NCI-H128 (cell line): ENCODE measurements around the gene CIAO2B.

Experiments used
- DNase-seq: peaks from one replicate; lab custom pipeline; 2025; ENCODE audit not compliant: unreplicated experiment; lab: John Stamatoyannopoulos, UW

CIAO2B gene

GRCh38 chr16:66920924-66921680, 13.1 kb downstream of the CIAO2B start:
- no peak for DNase-seq

GRCh38 chr16:66920299-66920590, 14.0 kb downstream of the CIAO2B start:
- no peak for DNase-seq

GRCh38 chr16:66919569-66920298, 14.5 kb downstream of the CIAO2B start:
- no peak for DNase-seq

DNA sequence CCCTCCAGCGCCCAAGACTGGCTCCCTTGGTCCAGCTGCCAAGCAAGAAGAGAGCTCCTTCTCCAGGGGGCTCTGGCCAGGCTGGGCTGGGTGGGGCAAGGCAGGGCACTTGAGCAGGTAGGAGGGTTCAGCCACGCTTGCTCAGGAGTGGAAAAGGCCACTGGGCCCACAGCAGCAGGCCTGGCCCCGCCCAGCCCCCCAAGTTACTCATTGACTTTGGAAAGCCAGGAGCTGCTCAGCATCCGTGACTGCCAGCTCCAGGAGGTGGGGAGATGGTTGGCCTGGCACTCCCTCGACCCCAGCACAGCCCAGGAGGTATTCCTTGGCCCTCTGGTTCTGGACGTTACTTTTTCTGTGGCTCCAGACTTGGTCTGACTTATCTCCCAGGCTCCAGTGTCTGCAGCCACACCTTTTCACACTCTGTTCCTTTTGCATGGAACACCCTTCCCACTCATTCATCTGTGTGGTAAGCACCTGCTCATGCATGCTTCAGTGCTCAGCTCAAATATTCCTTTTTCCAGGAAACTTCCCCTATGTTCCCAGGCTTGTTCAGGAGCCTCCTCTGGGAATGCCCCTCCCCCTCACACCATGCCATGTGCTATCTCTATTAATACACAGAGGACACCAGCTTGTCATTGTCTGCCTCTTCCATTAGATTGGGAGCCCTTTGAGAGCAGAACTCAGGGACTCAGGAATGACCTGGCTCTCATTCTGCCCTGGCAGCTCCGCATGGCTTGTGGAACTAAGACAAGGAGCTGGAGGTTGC, 15.2 kb downstream of the CIAO2B start, which contains the start of gene CDH16:
CDH16 (minus strand) TSS at position 83 of the 766 bp plus-strand sequence. CDS start 820 bp downstream, outside the sequence.
- DNase-seq = no peak

GRCh38 chr16:66918355-66918754, 15.8 kb downstream of the CIAO2B start:
- DNase-seq = no peak

DNA sequence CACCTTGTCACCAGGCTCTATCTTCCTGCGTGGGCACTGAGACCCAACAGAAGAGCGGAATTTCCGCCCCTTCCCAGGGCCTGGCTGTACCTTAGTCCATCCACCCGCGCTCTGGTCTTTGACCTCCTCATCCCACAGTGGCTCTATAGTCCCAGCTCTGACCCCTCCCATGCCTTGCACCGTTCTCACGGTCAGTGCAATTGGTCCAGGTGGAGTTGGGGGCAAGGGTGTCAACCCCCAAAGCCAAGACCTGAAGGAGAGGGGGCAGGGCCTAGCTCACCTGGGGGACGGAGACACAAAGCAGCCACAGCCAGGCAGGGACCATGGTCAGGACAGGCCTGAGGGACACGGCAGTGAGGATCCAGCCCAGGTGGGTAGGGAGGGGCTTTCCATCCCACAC, 16.5 kb downstream of the CIAO2B start:
- DNase-seq = no peak

GRCh38 chr16:66916518-66916917, 17.7 kb downstream of the CIAO2B start:
- DNase-seq = no peak

DNA sequence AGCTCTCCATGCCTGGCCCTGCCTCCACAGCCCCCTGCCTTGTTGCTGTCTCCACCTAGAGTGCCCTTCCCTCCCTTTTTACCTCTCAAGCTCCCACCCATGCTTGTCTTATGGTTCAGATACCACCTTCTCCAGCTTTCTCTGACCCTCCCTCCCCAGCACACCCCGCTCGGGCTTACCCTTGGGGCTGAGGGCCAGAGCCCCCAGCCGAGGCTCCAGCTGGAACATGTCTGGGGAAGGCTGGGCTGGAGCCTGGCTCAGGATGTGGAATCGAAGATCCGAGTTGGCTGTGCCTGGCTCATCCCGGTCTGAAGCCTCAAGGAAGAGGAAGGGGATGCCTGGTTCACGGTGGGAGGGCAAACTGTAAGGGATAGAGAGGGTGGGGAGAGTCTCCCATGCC, 19.2 kb downstream of the CIAO2B start:
- no peak for DNase-seq

- no peak for DNase-seq
Observed at GRCh38 chr16:66914541-66914940, 19.7 kb downstream of the CIAO2B start.

GRCh38 chr16:66913711-66914110, 20.5 kb downstream of the CIAO2B start:
- no peak for DNase-seq

GRCh38 chr16:66913081-66913480, 21.1 kb downstream of the CIAO2B start:
- no peak for DNase-seq

DNA sequence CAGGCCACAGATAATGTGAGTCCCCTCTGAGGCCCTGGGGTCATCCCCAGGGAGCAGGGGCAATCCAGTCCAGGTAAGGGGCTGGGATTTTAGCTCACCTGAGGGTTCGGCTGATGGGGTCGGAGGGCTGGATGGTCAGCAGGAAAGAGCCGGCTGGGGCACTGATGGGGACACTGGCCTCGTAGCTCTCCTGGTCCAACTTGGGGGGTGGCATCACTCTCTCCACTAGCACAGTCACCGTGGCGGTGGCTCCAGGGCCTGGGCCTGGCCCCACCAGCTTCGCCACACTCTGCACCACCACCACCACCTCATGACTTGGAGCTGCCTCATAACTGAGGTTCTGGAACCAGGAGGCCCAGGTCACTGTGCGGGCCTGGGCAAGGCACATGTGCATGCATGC, 22.4 kb downstream of the CIAO2B start:
- no peak for DNase-seq

- DNase-seq = no peak
Observed at GRCh38 chr16:66911112-66911511, 23.1 kb downstream of the CIAO2B start.

- DNase-seq = no peak
Observed at GRCh38 chr16:66910175-66910940, 23.8 kb downstream of the CIAO2B start.

- DNase-seq = no peak
Observed at GRCh38 chr16:66908762-66909559, 25.2 kb downstream of the CIAO2B start.

- no peak for DNase-seq
Observed at GRCh38 chr16:66908116-66908515, 26.1 kb downstream of the CIAO2B start.

DNA sequence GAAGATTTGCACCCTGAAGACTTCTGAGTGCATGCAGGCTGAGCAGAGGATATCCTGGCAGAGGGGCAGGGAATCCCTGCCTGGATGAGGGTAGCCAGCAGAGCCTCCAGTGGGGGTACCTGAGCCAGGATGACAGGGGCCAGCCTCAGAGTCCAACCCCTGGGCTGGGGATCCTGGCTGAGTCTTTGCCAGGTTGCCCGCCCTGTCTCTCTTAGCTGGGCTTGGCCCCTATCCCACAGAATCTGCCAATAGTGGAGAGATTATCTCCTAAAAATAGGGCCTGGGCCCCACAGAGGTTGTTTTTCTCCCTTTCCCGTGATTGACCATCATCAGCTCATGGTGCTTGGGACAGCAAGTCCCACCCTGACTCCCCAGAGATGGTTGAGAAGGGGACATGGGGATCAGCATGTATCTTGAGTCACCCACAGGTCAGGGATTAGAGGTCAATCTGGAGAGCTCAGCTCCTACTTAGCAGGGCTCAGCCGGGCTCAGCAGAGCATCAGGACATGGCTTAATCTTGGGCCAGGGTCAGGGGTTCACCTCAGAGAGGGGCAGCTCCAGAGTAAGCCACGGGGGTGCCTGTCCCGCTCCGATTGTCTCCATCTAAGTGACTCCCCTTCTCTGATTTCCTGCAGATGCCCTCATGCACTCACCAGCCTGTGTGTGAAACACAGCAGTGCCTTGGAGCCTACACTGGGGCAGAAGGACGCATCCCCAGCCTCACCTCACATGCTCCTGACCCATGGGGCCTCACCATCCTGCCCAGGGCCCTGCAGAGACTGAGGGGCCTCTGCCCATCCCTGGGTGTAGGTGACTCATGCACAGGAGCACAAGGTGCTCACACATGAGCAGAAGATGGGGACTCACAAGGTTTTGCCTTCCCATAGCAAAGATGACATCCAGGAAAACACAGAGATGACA, 27.0 kb downstream of the CIAO2B start:
- no peak for DNase-seq

GRCh38 chr16:66905633-66906539, 28.3 kb downstream of the CIAO2B start:
- DNase-seq = no peak
